GM18907 (cell line): ENCODE measurements around the gene NLRC3.

Experiments used
- ATAC-seq: cut with Tn5 transposase; IDR thresholded peaks from one replicate; pipeline ENCODE4 v1.9.1; 2021; ENCODE audit warnings: mild to moderate bottlenecking, moderate library complexity; ENCODE audit not compliant: unreplicated experiment

Gene NLRC3

DNA sequence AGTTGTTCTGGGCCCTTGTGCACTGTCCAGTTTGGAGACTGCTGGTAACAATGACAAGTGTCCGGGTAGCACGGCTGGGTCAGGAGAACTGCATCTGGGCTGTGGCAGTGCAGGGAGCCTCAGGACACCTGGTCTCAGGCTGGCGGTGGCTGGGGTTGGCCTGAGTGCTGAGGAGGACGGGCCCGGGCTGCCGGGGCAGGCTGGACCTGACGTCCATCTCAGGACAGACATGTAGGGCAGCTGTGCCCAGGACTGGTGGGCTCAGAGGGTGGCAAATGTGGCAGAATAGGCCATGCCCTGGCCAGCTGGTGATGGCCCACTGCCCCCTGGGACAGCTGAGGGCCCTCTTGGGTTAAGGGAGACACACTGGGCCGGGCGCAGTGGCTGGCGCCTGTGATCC lies 4.2 kb upstream of the NLRC3 start:
- ATAC-seq, result no peak

GRCh38 chr16:3580686-3581085 lies 3.5 kb upstream of the NLRC3 start:
- ATAC-seq, result no peak

DNA sequence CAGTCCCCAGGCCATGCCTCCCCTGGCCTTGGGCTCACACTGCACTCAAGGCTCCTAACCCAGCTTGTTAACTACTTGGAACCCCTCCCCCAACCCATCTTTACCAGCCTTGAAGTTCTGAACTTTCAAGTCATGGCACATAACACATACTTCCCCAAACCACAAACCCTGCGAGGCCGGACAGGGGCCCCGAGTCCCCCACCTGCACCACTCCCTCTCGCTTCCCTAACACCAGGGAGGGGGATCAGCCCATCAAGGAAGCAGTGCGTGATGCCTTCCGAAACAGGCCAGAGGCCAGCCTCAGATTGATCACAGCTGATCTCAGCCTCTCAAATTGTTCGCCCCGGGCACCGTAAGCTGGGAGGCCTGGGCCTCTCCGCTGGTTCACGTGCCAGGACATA lies 3.0 kb upstream of the NLRC3 start:
- no peak for ATAC-seq

DNA sequence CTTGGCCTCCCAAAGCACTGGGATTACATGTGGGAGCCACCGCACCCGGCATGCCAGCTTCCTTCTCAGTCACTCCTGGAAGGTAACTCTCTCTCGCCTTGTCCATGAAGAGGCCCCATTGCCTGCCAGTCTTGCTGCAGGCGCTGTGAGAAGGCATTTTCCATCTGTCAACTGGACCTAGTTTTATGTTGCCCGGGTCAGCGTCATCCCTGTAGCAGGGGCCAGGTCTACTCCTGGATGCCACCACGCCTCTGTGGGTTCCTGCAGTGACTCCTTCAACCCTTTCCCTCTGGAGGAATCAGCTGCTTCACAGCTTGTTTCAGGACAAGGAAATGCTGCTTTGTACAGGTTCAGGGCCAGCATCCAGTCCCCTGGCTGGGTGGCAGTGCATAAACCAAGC lies 2.6 kb upstream of the NLRC3 start:
- no peak for ATAC-seq

DNA sequence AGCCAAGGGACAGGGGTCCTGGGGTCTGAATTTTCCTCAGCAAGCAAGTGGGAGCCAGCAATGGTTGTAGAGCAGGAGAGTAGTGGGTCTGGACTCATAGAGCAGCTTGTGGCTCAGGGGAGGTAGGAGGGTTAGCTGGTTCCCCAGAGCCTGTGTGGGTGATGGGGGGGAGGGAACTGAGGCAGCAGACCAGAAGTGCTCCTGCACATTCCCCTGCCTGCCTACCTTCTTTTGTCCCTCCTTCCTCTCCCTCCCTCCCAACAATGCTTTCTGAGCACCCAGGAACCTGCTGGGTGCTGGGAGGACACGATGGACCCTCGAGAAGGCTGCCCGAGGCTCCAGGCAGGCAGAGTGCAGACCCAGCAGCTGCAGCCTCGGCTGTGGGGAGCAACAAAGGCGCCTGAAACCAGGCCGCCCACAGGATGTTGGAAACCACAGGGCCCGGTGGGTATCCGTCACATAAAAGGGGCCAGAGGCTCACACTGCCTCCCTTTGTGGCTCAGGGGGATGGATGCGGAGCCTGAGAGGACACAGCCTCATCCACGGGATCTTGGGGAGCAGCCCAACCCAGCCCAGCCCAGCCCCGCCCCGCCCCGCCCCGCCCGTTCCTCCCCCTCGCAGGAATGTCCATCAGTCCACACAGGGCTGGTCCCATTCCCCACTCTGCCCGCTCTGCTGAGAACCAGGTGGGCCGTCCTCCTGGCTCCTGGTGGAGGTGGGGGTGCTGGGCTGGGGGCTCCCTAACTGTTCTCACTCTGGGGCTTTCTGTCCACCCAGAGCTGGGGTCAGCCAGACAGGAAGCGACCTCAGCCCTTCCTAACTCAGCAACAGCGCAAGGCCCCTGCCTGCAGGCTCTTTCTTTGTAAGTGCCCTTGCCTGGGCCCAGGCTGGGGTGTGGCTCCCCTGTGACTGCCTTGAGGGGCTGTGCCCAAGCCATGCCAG lies 1.7 kb upstream of the NLRC3 start:
- ATAC-seq, result peak; percentile 68

DNA sequence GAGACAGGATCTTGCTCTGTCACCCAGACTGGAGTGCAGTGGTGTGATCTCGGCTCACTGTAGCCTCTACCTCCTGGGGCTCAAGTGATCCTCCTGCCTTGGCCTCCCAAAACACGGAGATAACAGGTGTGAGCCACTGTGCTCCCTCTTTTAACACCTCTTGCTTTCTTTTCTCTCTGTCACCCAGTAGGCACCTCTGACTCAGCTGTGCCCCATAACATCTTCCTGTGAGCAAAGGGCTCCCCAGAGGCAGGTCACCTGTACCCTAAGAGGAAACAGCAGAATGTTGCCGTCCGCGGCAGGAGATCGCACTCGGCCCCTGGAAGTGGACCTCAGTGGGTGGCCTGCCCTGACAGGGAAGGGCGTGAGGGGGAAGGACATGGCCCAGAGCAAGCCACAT lies 918 bp upstream of the NLRC3 start:
- ATAC-seq, result peak; percentile 6

DNA sequence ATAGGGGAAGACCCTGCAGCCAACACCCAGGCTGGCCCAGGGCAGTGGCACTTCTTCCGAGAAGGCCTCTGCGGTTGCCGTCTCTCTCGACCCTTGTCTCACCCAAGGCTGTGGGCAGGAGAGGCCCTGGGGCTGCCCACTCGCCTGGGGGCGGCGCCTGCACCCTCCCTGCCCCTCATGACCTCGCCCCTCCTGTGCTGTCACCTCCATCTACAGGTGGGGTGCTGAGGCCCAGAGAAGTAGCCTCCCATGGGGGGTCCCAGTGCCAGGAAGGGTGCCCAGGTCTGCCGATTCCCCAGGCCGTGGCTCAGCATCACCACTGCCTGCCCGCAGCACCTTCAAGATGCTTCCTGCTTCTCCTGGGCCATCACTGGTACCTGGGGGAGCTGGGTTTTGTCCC lies 992 bp downstream of the NLRC3 start:
- ATAC-seq, result no peak

GRCh38 chr16:3575491-3575890 lies 1.7 kb downstream of the NLRC3 start:
- no peak for ATAC-seq

DNA sequence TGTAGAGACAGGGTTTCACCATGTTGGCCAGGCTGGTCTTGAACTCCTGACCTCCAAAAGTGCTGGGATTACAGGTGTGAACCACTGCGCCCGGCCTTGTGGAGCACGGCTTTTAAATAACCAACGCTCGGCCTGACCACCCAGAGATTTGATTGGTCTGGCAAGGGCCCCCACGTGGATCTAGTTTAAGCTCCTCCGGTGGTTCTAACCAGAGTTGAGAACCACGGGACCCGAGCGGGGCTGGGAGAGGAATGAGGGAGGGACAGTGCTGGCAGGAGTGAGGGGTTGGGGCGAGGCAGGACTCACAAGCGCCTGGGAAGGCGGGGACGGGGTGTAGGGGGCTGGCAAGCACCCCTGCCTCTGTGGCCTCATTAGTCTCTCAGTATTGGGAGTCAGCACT lies 3.0 kb downstream of the NLRC3 start:
- no peak for ATAC-seq

DNA sequence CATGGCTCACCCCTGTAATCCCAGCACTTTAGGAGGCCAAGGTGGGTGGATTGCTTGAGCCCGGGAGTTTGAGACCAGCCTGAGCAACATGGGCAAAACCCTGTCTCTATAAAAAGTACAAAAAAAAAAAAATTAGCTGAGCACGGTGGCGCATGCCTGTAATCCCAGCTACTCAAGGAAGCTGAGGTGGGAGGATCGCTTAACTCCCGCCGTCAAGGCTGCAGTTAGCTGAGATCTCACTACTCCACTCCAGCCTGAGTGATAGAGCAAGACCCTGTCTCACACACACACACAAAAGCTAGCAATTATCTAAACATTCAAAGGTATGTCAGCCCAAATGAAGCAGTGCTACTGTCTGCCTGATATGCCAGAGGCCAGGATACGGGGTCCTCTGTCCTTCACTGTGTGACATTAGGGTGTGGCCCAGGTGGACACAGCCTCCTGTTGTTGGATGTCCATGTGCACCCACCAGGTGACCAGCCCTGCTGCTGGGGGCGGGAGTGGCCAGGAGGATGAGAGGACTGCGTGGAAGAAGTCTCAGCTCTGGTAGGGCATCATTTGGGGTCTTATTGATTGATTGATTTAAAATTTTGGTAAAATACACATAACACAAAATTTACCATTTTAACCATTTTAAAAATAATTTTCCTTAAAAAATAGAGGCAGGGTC lies 3.9 kb downstream of the NLRC3 start:
- ATAC-seq, result no peak

GRCh38 chr16:3570420-3571062 lies 6.7 kb downstream of the NLRC3 start:
- no peak for ATAC-seq

DNA sequence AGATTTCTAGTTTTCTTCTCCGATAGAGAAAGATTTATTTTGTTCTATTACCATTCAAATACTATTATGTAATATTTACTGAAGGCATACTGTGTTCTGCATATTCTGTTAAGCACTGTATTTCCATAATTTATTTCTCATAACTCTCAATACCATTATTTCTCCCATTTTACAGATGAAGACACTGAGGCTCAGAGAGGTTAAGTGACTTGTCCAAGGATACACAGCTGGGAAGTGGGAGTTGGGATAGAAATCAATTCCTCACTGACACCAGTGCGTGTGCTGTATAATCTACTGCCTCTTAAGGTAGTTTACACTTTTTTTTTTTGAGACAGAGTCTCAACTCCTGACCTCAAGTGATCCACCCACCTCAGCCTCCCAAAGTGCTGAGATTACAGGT lies 7.4 kb downstream of the NLRC3 start:
- no peak for ATAC-seq

DNA sequence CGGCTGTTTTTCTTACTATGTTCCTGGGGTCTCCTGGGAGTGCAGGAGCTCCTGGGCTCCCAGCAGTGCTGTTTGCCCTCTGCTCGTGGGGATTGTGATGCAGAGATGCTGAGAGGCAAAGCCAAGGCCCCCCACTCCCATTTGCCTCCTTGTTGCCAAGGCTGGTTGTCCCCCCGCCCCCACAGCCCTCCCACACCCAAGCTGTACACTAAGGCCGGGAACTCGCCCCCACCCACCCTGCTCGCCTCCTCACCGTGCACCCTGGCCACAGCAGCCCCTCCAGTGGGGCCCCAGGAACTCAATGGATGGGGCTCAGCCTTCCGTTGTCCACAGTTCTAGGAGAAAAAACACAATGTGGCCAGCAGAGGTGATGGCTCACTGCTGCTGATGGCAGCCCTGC lies 10.2 kb downstream of the NLRC3 start:
- no peak for ATAC-seq

- ATAC-seq, result no peak
These were observed 12.4 kb downstream of the NLRC3 start for GRCh38 chr16:3564889-3565141.

- no peak for ATAC-seq
These were observed 12.9 kb downstream of the NLRC3 start for GRCh38 chr16:3564130-3564888.

- no peak for ATAC-seq
These were observed 14.2 kb downstream of the NLRC3 start for GRCh38 chr16:3562914-3563480.

- no peak for ATAC-seq
These were observed 15.6 kb downstream of the NLRC3 start for GRCh38 chr16:3561626-3562025.

- no peak for ATAC-seq
These were observed 22.8 kb downstream of the NLRC3 start for GRCh38 chr16:3554351-3554928.

DNA sequence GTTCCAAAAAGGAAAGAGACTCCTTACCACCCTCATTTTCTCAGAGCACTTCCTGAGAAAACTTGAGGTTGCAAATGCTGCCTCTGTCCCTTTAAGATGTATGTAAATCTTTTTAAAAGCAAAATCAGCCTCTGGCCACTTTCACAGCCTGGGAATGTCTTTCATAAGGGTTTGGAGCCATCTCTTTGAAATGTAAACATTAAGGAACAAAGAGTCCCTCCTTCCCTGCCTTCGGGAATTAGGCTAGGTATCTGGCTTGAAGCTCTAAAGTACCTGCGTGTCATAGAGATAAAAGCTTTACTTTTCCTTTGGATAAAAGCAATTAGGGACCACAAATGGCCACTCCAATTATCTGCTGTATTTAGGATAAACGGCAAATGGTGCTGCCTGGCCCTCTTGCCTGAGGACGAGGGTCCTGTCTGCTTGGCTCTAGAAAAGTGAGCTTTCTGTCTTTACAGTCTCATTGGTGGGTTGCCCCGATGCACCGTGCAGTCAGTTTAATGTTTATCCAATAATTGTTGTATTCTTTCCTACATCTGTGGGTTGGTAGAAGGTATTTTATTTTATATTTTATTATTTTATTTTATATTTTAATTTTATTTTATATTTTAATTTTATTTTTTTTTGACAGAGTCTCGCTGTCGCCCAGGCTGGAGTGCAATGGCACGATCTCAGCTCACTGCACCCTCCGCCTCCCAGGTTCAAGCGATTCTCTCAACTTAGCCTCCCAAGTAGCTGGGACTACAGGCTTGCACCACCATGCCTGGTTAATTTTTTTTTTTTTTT lies 23.9 kb downstream of the NLRC3 start:
- ATAC-seq, result no peak
